NK-92 (cell line): ENCODE data around the gene GSAP.
"Not testable (repeated sequence)": the region's sequence is repeated elsewhere in the genome, so short reads cannot be mapped to it uniquely, and the experiment has no call there.

ENCODE experiments used
- DNase-seq: peaks from one replicate; lab custom pipeline; 2025; ENCODE audit not compliant: unreplicated experiment; lab: John Stamatoyannopoulos, UW

The GSAP gene

DNA sequence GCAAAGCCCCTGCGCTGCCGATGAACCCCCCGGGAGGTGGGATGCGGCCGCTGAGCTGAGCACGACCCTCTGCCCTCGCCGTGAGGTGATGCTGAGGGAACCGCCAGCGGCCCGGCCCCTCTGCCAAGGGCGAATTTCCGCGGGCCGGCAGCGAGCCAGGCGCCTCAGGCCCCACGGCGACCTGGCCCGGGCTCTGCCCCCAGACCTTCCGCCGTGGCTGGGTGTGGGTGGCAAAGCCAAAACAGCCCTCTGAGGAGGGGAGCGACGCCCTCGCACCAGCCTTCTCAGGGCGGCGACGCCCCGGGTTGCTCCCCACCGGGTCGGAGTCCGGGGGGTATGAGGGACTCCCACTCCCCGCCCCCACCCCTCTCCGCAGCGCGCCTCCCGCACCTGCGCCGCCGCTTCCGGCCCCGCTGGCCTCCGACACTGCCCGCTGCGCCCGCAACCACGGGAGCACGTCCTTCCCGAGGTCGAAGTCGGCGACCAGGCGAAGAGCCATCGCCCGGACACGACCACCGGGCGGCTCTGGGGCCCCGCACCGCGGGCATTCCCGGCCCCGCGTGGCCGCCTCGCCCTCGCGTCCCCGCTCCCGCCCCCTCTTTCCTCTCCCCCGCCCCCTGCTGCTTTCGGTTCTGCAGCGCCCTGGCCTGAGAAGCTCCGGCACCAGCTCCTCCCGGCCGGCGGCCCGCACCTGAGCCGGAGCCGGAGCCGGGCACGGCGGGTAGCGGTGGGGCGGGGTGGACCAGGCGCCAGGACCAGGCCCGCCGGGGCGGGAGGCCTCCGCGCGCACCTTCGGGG is at the start of gene GSAP:
GSAP (minus strand) TSS at position 527 of the 798 bp plus-strand sequence; CDS start at position 499, 28 bp downstream.
- DNase-seq: no peak

- DNase-seq: no peak
Measured at GRCh38 chr7:77465256-77465655, 49.1 kb upstream of the GSAP start.

- DNase-seq: no peak
Measured at GRCh38 chr7:77464589-77464988, 48.4 kb upstream of the GSAP start.

DNA sequence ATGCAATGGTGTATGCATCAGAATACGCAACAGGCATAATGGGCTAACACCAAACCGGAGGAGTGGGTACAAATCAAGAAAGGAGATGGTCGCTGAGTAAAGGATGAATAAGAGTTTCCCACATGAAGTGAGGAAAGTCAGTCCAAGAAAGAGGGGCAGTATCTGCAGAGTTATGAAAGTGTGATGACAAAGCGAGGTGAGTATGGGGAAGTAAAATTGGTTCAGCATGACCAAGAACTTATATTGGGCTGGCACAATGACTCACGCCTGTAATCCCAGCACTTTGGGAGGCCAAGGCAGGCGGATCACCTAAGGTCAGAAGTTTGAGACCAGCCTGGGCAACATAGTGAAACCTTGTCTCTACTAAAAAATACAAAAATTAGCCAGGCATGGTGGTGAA is 47.5 kb upstream of the GSAP start:
- not testable (repeated sequence) for DNase-seq

- no peak for DNase-seq
Measured at GRCh38 chr7:77461842-77462241, 45.7 kb upstream of the GSAP start.

- no peak for DNase-seq
Measured at GRCh38 chr7:77461246-77461645, 45.1 kb upstream of the GSAP start.

GRCh38 chr7:77460057-77460486 is 43.9 kb upstream of the GSAP start:
- no peak for DNase-seq

DNA sequence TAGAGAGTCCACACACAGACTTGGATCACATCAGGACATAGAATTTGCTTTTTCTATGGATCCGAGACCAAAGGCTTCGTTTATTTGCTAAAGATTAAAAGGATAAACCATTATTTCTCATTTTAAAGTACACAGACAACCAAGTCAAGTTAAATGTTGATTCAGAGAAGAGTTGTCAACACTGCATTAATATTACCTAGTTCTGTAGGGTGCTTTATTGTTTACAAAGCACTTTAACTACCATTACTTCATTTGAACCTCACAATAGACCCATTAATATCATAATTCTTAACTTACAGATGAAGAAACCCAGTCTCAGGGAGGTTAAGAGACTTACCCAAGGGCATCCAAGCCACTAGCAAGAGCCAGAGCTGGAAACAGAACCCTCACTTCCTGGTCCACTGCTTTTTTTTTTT is 43.2 kb upstream of the GSAP start:
- DNase-seq: no peak

DNA sequence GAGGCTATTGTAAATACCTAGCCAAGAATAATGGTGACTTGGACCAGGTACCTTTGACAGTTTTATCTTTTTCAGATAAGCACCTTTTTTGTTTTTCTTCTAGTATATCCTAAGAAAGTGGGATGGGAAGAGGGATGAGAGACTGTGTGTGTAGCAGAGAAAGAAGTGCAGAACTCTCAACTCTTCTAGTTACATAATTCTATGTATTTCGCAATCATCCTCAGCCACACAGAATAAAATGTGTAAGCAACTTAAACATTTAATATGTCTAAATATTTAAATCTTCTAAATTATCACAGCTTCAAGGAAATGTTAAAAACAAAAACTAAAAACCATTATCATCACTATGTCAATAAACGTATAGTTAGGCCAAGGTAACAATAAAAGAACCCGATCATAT is 42.6 kb upstream of the GSAP start:
- DNase-seq: no peak

DNA sequence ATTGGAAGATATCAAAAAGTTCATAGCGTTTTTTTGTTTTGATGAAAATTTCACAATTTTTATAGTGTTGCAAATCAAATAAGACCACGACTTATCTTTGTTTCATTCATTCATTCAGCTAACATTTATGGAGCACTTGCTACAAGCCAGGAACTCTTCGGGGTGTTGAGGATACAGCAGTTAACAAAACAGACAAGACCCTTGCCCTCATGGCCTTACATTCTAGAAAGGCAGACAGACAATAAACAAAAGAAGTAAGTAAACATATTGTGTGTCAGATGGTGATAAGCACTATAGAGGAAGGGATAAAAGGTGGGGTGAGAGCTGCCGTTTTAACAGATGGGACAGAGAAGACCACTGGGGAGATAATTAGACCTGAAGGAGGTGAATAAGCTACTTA is 41.6 kb upstream of the GSAP start:
- DNase-seq: no peak

GRCh38 chr7:77456696-77457095 is 40.5 kb upstream of the GSAP start:
- DNase-seq: no peak

GRCh38 chr7:77455321-77455720 is 39.2 kb upstream of the GSAP start:
- no peak for DNase-seq

GRCh38 chr7:77454802-77455201 is 38.7 kb upstream of the GSAP start:
- no peak for DNase-seq

DNA sequence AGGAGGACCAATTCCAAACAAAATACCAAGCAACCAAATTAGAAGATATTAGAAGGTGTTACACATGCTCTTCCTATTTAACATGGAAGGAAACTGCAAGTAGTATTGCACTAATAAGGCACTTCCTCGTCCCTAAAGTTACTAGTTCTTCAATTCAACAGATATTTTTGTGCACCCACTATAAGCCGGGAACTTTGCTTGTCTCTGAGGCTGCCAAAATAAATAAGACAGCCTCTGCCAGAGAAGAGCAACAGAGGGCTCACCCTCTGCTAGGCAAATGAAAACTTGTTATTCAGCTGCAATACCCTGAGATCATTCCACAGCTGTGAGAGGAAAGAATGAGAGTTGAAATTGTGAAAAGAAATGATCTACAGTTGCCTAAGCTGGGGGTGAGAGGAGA is 37.4 kb upstream of the GSAP start:
- no peak for DNase-seq

DNA sequence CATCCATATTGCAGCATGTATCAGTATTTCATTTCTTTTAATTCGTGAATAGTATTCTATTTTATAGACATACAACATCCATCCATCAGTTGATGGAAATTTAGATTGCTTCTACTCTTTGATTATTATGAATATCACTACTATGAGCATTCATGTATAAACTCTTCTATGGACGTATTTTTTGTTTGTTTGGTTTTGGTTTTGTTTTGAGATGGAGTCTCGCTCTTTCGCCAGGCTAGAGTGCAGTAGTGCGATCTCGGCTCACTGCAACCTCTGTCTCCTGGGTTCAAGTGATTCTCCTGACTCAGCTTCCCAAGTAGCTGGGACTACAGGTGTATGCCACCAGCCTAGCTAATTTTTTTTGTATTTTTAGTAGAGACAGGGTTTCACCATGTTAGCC is 35.8 kb upstream of the GSAP start:
- DNase-seq: not testable (repeated sequence)

- no peak for DNase-seq
Measured at GRCh38 chr7:77450613-77451012, 34.5 kb upstream of the GSAP start.

GRCh38 chr7:77450054-77450453 is 33.9 kb upstream of the GSAP start:
- DNase-seq: no peak

- no peak for DNase-seq
Measured at GRCh38 chr7:77447616-77448015, 31.5 kb upstream of the GSAP start.

DNA sequence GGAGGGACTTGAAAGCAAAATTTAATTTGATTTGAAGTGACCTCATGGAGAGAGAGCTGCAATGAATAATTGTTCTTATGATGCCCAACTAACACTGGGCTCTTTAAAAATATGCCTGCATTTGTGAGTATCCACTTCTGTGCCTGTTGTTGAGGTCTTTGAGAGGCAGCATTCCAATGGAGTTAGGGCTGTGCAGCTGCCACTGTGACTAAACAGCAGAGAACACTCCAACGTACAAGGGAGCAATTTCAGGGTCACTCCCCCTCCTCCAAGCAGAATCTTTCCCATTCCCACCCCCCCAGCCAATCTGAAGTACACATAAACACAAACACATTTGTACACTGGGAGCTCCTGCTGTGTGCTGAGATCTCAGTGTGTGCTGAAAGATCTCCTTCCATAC is 28.0 kb upstream of the GSAP start:
- no peak for DNase-seq

GRCh38 chr7:77443042-77443441 is 26.9 kb upstream of the GSAP start:
- no peak for DNase-seq

GRCh38 chr7:77442636-77443035 is 26.5 kb upstream of the GSAP start:
- no peak for DNase-seq

GRCh38 chr7:77441046-77441445 is 24.9 kb upstream of the GSAP start:
- DNase-seq: no peak

DNA sequence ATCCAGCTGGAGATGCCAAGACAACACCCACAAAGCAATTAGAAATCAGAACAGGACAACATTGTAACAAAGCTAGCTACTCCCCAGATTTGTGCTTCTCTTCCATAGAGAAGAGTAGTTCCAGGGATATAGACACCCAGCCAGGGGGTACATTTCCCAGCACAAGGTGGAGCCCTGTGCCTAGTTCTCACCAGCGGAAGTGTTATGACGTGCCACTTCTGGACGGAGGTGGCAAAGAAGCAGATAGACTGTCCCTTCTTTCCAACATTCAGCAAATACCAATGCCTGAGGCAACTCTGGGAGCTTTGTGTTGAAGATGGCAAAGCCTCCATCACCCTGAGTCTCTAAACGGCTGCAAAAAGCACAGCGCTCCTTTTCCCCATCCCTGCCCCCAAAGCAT is 23.4 kb upstream of the GSAP start:
- DNase-seq: no peak
